CD4-positive, alpha-beta T cell treated with Interleukin-2 at 100 ng/mL for 4 hours (primary cell): Measurements from ENCODE around the gene EMCN.
"Not testable (repeated sequence)": the region's sequence is repeated elsewhere in the genome, so short reads cannot be mapped to it uniquely, and the experiment has no call there.

Experiments used
- DNase-seq: peaks from one replicate; pipeline ENCODE4 v3.0.0-alpha.2; 2020; ENCODE audit warnings: low spot score

Gene EMCN, protein sequence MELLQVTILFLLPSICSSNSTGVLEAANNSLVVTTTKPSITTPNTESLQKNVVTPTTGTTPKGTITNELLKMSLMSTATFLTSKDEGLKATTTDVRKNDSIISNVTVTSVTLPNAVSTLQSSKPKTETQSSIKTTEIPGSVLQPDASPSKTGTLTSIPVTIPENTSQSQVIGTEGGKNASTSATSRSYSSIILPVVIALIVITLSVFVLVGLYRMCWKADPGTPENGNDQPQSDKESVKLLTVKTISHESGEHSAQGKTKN

DNA sequence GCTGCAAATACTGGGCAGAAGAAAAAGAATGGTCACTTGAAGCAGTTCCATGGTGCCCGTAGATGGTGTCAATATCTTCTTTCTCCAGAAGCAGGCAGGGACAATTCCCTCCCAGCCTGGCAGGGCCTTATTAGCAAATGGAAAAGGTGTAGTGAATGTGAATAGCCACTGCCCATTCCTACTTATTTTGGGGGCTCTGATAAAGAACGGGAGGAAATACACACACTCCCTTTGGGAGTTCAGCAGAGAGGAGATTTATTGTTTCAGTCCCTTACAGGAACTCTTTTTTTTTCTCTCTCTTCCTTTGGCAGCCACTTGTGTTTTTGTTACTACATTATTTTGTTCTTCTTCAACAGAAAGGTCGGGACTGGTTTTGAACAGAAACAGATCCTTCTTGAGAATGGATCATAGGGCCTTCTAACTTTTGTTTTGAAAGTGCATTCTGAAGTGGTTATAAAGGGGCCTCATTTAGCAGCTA lies at the start of gene EMCN:
TSS of gene EMCN (minus strand) at position 159 of the 478 bp plus-strand sequence. CDS start at position 51, 108 bp downstream.
- no peak for DNase-seq

DNA sequence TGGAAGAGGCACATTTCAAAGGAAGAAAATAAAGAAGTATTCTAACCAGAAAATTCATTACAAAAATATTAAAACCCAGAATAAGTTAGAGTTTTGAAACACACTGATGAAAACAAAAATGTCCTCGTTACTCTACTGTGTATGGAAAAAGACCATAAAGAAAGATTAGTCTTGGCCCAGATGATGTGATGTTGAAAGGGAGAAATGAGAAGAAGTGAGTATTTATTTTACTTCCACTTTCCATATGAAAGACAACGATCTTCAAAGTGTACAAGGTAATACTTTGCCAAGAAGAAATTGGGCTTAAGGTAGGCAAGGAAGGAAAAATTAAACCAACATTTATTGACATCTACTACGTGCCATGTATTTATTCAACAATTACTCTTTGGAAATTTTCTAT lies 48.6 kb upstream of the EMCN start:
- DNase-seq = no peak

DNA sequence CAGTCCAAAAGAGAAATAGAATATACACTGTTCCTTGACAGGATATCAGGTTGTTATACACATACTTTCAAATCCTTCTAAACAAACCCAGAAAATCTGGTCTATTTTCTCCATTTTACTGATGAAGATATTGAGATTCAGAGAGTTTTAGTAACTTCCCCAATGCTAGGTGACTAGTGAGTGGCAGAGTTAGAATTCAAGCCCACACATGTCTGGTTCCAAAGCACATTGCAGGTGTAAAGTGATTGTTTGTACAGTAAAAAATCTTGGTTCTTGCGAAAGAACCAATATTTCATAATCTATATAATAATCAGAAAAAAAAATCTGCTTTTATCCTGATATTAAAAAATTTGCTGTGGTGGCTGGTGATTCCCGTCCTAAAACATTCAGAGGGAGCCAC lies 39.5 kb upstream of the EMCN start:
- no peak for DNase-seq

DNA sequence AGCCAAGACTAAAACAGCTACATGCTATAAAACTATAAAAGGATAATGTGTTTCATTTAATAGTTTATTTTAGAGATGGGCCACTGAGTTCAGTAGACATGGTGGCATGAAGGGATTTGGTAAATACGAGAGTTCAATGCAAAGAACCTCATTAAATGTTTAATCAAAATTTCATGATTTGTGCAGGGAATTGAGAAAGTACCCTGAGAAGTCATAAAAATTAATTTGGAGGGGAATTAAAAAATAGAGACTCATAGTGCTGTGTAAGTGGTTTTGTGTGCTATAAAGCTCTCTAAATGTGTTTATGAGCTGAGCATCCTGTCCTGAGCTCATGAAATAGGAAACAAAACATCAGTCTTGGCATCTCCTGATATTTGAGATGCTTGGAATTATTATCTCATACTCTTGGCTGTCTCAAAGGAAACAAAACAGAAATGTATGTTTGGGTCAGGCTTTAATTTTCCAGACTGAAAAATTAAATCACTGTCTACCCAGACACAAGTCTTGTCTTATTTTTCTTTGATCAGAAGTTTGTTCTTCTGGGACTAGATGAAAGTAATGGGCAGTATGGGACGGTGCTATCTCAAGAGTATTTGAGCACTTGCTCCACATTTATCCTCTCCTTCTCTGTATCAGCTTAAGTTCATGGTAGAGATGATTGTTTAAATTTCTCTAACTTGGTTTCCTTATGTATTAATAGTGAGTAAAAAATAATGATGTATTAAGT lies 38.0 kb upstream of the EMCN start:
- DNase-seq = no peak

DNA sequence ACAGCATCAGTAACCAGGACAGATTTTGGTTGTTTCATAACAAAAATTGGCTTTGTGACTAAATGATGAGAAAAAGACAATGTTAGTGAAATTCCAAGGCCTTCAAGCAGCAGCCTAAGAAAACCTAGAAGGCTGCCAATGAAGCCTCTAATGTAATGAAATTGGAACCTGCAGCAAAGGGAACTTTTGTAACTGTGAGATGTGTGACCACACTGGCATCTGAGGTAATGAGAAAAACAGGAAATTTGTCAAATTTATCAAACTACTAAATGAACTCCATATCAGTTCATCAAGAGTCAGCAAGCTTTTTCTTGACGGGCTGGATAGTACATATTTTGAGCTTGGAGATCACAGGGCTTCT lies 30.4 kb upstream of the EMCN start:
- DNase-seq = no peak

DNA sequence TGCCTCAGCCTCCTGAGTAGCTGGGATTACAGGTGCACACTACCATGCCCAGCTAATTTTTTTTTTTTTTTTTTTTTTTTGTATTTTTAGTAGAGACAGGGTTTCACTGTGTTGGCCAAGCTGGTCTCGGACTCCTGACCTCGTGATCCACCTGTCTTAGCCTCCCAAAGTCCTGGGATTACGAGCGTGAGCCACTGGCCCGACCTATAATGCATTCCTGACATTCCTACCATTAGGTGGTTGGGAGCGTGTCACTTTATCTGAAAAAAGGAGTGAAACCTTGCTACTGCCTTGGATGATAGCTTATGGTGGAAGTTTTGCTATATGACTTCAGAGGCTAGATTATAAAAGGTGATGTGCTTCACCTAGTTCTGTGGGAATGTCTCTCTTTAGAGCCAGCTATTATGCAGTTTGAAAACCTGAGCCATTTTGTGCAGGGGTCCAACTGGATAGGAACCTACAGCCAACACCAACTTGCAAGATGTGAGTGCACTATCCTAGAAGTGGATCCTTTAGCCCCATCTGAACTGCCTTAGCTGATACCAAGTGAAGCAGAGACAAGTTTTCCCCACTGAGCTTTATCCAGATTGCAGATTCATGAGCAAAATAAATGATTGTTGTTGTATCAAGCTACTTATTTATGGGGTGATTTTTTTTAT lies 29.8 kb upstream of the EMCN start:
- no peak for DNase-seq

DNA sequence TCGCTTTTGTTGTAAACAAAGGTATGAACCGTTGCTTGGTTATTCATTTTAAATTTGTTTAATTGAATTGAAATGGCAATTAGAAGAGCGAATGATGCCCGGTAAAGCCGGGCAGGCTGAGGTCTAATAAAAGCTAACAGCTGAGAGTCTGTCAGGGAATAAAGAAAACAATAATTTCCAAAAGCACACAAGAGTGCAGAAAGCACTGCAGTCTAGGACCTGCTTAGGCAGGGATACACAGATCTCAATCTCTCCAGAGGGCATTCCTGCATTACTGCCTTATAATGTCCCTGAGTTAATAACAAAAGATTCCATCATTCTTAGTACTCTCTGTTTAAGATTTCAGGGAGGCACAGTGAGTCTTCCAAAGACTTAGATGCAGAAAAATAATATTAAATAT lies 27.6 kb upstream of the EMCN start:
- DNase-seq = no peak

DNA sequence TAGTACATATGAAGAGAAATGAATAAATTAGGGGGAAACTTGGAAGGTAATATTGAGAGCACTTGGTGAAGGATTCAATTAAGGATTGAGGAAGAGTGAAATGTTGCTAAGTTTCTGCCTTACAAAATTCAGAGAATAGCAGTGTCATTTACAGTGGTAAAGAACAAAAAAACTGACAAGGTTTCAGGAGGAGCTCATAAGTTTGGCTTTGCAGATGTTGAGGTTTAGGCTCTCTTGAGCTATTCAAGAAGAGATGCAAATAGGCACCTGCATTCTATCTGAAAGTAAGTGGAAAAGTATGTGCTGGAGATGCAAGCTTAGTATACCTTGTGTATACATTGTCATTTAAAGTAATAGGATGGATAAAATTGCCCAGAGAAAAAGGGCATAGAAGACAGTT lies 22.3 kb upstream of the EMCN start:
- no peak for DNase-seq

DNA sequence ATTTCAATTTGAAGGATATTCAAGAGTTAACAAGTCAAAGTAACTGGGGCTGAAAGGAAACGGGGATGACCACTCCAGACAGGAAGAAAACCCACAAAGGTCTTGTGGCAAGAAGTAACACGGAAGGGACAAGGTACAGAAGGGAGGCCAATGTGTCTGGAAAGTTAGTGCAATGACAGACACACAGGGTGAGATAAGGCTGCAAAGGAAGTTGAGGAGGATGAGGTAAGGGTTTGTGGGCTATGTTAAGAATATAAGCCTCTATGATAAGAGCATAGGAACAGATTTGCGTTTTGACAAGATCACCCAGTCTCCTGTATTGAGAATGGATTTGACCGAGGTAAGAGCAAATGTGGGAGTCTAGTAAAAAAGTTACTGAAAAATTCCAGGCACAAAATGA lies 21.9 kb upstream of the EMCN start:
- DNase-seq = no peak

DNA sequence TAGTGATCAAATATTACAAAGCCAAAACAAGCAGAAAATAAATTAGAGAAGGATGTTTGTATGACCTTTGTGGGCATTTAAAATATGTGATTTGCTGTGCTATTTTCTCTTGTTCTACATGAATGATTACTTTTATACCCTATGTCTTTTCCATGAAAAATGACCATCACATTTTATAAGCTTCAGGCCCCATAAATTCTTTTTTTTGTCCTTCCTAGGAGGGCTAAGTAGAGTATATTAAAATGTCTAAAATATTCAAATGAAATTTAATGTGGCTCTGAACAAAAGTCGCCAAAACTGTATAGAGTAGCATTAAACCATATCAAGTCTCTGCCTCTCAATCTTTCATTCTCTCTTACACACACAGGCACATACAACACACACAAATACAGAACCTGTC lies 15.9 kb upstream of the EMCN start:
- no peak for DNase-seq

DNA sequence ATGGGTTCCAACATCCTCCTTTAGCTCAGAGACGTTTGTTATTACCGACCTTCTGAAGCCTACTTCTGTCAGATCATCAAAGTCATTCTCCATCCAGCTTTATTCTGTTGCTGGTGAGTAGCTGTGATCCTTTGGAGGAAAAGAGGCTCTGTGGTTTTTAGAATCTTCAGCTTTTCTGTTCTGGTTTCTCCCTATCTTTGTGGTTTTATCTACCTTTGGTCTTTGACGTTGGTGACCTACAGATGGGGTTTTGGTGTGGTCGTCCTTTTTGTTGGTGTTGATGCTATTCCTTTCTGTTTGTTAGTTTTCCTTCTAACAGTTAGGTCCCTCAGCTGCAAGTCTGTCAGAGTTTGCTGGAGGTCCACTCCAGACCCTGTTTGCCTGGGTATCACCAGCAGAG lies 12.3 kb upstream of the EMCN start:
- DNase-seq = not testable (repeated sequence)

DNA sequence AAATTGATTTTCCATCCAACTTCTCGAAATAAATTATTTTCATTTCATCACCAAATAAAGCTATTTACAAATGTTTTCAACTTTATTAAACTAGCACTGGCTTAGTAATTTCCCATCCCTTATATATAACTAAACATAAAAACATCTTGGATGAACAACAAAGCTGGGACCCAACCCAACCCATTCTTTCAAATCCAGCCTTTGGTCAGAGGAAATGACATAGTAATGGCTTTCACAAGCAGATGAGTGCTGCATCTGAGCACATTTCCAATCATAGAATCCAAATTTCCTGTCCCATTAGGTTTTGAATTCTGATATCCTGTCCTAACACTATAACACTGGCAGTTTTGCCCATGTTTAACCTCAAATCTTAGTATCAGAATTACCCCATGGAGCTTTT lies 7.9 kb upstream of the EMCN start:
- DNase-seq = no peak

DNA sequence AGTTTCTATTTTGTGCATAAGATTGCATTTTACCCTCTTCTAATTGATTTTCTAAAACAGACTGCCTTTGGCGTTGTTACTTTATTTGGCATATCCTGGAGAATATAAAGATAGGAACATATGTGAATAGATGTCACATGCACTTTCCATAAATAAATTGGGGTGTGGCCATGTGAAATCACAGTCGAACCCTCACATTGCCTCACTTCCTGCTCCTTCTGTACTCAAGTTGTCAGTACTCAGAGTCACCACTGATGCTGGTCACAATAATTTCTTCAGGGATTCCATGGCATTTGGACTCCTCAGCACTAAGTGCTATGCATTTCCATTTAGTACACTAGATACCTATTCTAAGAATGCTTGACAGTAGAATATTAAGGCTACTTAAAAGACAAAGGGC lies 1.4 kb upstream of the EMCN start:
- no peak for DNase-seq

DNA sequence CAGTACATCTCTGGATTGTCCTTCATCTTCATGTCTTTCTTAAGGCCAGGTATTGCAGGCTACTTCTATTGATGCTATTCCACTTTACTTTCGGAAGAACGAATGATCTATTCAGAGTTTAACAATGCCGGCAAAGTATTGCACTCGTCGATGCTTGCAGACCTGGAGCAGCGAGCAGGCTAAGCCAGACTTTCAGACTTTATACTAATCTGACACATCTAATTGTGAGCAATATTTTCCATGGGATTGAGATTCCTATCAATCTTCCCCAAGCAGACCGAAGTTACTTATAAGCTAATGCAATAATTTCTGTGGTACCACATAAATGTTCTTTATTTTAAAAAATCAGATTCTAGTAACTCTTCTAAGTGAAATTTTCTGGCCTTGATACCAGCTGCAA lies 1.6 kb downstream of the EMCN start:
- no peak for DNase-seq

DNA sequence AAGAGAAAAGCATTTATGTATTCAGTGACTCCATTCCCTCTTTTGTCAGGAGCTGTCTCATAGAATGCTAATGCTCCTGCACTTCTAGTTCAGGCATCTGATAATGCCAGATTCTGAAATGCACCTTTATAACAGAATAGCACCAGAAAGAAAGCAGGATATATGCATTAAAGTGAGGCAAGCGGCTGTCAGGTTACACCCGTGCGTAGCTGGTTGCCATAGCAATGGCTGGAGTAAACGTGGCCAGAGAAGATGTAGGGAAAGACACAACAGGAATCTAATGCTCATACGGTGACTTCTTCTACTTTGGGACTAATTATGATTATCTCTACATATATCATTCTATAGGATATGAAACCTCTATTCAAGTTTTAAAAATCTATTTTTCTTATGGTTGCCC lies 5.9 kb downstream of the EMCN start:
- DNase-seq = no peak

DNA sequence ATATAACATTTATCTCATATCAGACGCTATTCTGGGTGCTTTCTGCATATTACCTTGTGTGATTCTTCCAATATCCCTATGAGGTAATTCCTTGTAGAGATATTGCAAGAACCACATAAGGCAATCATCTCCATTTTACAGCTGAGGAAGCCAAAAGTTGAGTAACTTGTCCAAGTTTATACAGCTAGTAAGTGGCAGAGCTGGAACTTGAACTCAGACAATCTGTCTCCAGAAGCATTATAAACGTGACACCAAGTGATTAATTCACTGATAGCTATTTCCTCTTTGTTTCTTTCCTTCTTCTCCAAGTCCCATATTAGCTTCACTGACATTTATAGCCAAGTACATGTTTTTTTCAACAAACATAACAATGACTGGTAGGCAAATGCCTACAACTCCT lies 7.3 kb downstream of the EMCN start:
- no peak for DNase-seq

DNA sequence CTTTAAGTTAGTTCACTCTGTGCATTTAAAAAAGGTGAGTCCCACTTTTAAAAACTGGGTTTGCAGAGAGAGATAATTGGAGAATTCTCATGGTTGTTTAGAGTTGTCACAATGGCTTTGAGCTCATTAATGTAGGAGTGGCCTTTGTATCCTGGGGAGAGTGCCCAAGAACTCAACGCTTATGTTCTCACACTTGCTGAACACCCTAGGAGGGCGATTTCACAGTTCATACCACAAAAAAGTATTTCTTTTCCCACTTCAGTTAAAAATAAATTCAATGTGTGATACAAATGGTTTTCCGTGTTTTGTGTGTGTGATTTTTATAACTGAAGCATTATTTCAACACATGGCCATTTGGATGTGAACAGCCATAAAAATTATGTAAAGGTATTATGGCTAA lies 8.4 kb downstream of the EMCN start:
- DNase-seq = no peak

DNA sequence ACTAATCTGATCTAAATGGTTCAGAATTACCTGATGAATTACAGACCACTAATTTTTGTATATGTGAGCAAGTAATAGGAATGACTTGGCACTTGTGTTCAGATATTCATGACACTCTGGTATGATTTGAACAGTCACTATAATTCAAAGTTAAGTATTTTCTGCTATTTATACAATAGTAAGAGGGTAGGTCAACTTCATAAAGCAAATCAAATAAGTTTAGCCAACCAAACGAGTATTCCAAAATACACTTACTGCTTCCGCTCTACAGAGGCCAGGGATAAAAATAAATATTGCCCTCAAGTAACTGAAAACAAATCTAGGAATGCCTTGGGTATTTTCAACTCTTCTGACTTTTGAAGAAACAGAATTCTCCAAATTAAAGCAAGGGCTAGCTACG lies 9.1 kb downstream of the EMCN start:
- DNase-seq = no peak

DNA sequence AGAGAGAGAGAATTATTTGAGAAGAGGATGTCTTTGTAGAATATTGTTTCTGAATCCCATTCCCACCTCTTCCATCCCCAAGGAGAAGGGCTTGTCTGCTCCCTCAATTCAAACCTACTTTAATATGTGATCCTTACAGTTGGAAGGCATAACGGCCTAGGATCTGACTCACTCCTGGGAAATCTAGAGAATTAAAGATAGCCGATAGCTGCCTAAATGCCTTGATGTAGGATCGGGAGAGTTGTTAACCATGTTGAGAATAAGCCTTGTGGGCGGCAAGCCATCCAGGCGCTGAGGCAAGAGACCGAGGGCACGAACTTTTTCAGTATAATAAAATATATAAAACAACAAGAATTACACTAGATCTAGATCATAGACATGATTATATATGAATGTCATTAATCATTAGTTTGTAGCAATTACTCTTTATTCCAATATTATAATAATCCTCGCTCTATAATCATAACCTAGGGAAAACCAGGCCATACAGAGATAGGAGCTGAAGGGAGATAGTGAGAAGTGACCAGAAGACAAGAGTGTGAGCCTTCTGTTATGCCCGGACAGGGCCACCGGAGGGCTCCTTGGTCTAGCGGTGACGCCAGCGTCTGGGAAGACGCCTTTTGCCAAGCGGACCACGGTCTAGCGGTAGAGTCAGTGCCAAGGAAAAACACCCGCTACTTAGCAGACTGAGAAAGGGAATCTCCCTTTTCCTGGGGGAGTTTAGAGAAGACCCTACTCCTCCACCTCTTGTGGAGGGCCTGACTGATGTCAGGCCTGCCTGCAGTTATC lies 13.5 kb downstream of the EMCN start:
- no peak for DNase-seq

DNA sequence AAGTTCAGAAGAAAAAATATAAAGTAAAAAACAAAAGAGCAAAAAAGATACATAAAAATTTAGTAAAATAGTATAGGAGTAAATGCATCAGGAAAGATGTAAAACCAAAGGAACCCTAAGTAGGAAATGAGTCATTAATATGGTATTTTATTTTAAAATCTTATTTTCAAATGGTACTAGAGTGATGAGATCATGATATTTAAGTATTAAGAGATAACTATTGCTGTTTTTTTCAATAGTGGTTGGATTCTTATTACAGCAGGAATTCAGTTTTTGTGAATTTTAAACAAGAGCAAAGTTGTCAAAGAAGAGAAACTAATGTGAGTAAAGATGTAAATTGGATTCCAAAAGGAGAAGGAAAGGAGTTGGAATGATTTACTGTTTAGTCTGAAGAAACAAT lies 20.0 kb downstream of the EMCN start:
- no peak for DNase-seq

DNA sequence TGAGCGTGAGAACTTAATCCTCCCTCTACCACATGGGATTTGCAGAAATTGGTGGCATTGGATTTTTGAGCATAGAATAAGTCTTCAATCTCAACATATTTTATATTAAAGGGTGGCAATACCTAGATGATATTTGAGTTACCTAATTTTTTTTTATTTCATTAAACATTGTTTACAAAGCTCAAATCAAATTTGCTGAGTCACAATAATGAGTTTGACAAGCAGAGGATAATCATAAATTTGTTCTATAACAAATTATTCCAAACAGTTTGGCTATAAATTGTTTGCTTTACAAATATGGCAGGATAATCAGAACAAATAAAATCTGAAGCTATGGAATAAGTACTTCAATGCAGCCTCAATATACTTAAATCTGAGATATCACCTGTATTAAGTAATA lies 22.7 kb downstream of the EMCN start:
- no peak for DNase-seq

DNA sequence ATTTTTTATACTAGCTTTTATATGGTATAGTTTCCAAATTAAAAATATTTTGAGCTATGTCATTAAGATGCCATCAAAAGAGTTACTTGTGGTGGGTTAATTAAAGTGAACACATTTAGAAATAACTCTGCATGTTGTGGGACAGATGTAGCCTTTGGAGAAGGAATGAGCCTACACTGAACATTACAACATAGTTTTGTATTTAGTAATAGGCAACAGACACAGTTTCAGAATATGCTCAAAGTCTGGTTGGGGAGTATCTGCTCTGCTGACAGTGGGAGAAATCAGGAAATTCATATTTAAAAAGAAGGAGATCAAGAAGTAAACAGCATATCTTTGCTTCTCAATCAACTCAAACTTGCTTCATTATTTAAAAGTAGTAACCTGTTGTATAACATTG lies 23.7 kb downstream of the EMCN start:
- no peak for DNase-seq

DNA sequence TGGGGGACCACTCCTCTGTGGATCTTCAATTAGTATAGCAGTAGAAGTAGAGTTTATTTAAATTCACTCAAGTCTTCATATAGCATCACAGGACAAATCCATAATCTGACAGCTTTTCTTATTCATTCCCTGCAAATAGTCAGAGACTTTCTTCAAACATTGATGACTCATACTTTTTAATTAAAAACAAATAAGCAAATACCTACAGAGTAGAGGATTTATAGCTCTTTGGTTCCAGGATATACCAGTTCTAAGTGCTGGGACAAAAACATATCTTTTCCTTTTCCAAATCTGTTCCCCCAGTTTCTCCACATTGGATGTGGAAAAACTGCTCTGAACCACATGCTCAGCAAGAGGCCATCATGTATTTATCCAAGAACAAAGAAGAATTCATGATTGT lies 24.1 kb downstream of the EMCN start:
- DNase-seq = no peak
